ENCODE results near the gene CDH13.

CDH13 gene

DNA sequence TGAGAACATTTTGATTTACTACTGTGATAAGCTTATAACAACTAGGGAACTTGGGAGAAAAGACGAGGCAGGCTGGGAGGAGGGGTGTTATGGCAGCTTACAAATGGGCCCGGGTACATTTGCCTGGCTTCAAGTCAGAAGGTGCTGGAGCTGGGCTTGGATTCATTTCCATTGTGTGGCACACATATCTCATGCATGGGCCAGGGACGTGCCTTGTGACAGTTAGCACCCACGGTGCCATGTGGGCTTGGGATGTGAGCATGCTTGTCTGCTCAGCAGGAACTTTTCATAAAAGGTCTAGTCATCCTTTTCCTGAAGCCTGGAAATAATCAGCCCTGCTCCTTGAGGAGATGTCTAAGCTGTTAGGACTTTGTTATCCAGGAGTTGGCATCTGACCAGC, 572.2 kb downstream of the CDH13 start:
- Histone ChIP-seq H3K9me3 (no peaks in the 10 kb centered on the region), H3K27ac (no peak overlapping the region), H3K4me1 (no peaks in the 10 kb centered on the region), H3K36me3 (no peaks in the 10 kb centered on the region), H3K27me3 (no peaks in the 10 kb centered on the region), H3K4me3 (no peak overlapping the region)
- TF ChIP-seq, protein P1, sequence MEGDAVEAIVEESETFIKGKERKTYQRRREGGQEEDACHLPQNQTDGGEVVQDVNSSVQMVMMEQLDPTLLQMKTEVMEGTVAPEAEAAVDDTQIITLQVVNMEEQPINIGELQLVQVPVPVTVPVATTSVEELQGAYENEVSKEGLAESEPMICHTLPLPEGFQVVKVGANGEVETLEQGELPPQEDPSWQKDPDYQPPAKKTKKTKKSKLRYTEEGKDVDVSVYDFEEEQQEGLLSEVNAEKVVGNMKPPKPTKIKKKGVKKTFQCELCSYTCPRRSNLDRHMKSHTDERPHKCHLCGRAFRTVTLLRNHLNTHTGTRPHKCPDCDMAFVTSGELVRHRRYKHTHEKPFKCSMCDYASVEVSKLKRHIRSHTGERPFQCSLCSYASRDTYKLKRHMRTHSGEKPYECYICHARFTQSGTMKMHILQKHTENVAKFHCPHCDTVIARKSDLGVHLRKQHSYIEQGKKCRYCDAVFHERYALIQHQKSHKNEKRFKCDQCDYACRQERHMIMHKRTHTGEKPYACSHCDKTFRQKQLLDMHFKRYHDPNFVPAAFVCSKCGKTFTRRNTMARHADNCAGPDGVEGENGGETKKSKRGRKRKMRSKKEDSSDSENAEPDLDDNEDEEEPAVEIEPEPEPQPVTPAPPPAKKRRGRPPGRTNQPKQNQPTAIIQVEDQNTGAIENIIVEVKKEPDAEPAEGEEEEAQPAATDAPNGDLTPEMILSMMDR (IDR thresholded peaks at IDR 0.05) = no peak
- DNase-seq = no peak
- intact Hi-C loops (cut with DNase I; ENCODE audit: low total_unique reads) = no loop called here

DNA sequence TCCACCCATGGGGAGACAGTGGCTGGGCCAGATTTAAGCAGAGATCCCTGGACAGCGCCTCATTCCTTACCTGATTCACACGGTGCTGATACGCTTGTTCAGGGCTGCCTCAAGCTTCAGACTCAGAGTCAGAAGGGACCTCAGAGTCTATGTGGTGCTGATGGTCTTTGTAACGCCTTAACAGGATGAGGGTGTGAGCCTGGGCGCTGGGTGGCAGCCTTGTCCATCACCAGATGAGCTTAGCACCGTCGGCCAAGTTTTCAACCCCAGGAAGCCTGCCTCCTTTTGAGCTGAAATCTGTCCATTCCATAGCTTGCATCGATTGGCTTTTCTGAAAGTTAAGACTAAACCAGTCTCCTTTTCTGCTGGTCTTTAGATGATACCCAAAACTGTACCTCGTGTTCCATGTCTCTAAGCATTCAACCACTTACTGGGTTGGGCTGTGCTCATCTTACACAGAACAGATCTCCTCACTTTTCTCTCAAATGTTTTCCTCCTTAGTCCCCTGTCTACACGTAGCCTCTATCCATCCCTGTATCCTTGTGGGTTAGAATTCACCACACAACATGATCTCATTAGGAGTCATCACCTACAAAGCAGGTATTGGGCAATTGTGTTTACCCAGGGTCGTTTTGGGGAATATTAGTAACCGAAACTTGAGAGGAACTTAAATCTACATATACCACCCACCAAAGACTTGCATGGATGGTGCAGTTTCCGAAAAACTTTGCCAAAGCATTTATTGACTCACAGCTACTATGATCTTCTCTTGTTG, 573.4 kb downstream of the CDH13 start:
- intact Hi-C loops (cut with DNase I; ENCODE audit: low total_unique reads) = no loop called here
- H3K27me3 ChIP-seq = no peaks in the 10 kb centered on the region
- DNase-seq = no peak
- no peaks in the 10 kb centered on the region for H3K9me3 ChIP-seq
- TF ChIP-seq, protein P1 (IDR thresholded peaks at IDR 0.05) = peak; percentile 25 to 33
- H3K27ac ChIP-seq = no peak overlapping the region
- H3K36me3 ChIP-seq = no peaks in the 10 kb centered on the region
- no peak overlapping the region for H3K4me3 ChIP-seq
- no peaks in the 10 kb centered on the region for H3K4me1 ChIP-seq

GRCh38 chr16:83201748-83202147, 575.0 kb downstream of the CDH13 start:
- H3K27me3 ChIP-seq = no peaks in the 10 kb centered on the region
- no peaks in the 10 kb centered on the region for H3K9me3 ChIP-seq
- no peaks in the 10 kb centered on the region for H3K36me3 ChIP-seq
- H3K27ac ChIP-seq = no peak overlapping the region
- TF ChIP-seq, protein P1 (IDR thresholded peaks at IDR 0.05) = no peak
- H3K4me3 ChIP-seq = no peak overlapping the region
- no peak for DNase-seq
- no peaks in the 10 kb centered on the region for H3K4me1 ChIP-seq
- intact Hi-C loops (cut with DNase I; ENCODE audit: low total_unique reads) = no loop called here

- intact Hi-C loops (cut with DNase I; ENCODE audit: low total_unique reads) = no loop called here
- Histone ChIP-seq H3K4me1 (no peaks in the 10 kb centered on the region), H3K36me3 (no peaks in the 10 kb centered on the region), H3K27ac (no peak overlapping the region), H3K4me3 (no peak overlapping the region), H3K9me3 (no peaks in the 10 kb centered on the region), H3K27me3 (no peaks in the 10 kb centered on the region)
- no peak for DNase-seq
- TF ChIP-seq, protein P1 (IDR thresholded peaks at IDR 0.05) = no peak
Measured at GRCh38 chr16:83205896-83206295, 579.1 kb downstream of the CDH13 start.

- no peak overlapping the region for H3K27ac ChIP-seq
- intact Hi-C loops (cut with DNase I; ENCODE audit: low total_unique reads) = no loop called here
- H3K27me3 ChIP-seq = no peaks in the 10 kb centered on the region
- no peaks in the 10 kb centered on the region for H3K9me3 ChIP-seq
- no peak for DNase-seq
- H3K4me3 ChIP-seq = no peak overlapping the region
- TF ChIP-seq, protein P1 (IDR thresholded peaks at IDR 0.05) = no peak
- H3K36me3 ChIP-seq = no peaks in the 10 kb centered on the region
- H3K4me1 ChIP-seq = peaks cover 0 to under 1% (median 0%) of the 10 kb centered on the region in 4 donors
Measured at GRCh38 chr16:83206426-83206825, 579.7 kb downstream of the CDH13 start.

Data from tibial artery (tissue), 4 donors.